ENCODE results near the gene R3HCC1L. TPM values are rescaled to one million over a fixed set of nuclear protein-coding genes. Genes with fewer than 3 reads are reported as not detected.

Gene R3HCC1L
- total and polyA plus RNA-seq, 2 of the 4 experiments (the other 2 are of a cell fraction): 8.3 to 14.7 TPM

- in situ Hi-C loops (cut with MboI; ENCODE audit: low sequenced_read_pairs) (no loop called here), intact Hi-C loops (cut with micrococcal nuclease) (no loop called here), dilution Hi-C loops (cut with HindIII; ENCODE audit: low sequenced_read_pairs, unreplicated experiment) (no loop called here)
- Histone ChIP-seq H3K14ac (replicated peaks; ENCODE audit: low read depth, low read length) (no peak overlapping the region), H4K91ac (ENCODE audit: insufficient read depth, low read depth, low read length) (no peak overlapping the region), H3K4me1 (ENCODE audit: control insufficient read depth, insufficient read depth, low read length) (no peaks in the 10 kb centered on the region), H3K18ac (ENCODE audit: low read depth, low read length) (no peak overlapping the region), H3K79me1 (ENCODE audit: low read depth in 1 of 2, low read length in 2 of 2) (no peaks in the 10 kb centered on the region), H2AK5ac (ENCODE audit: low read depth, low read length) (no peak overlapping the region), H3K4ac (ENCODE audit: low read depth, low read length) (no peak overlapping the region), H3K4me2 (ENCODE audit: low read depth, low read length) (no peak overlapping the region), H2AK9ac (replicated peaks; ENCODE audit: low read depth, low read length, poor library complexity) (no peak overlapping the region), H3K56ac (ENCODE audit: extremely low read depth, insufficient read depth, low read length) (no peak overlapping the region), H2AFZ (replicated peaks; ENCODE audit: low read length, poor library complexity) (no peak overlapping the region), H3K23ac (ENCODE audit: low read depth, low read length) (no peak overlapping the region), H2BK120ac (ENCODE audit: low read depth, low read length) (no peak overlapping the region), H3K4me3 (ENCODE audit: insufficient read depth, low read depth, low read length) (no peak overlapping the region), H3K9me3 (ENCODE audit: control insufficient read depth, insufficient read depth, low read length) (no peaks in the 10 kb centered on the region), H3K9ac (ENCODE audit: low read depth, low read length) (no peak overlapping the region), H4K20me1 (ENCODE audit: insufficient read depth, low read length) (no peaks in the 10 kb centered on the region), H2BK20ac (ENCODE audit: low read depth, low read length) (no peak overlapping the region), H2BK15ac (ENCODE audit: low read depth, low read length) (no peak overlapping the region), H2BK5ac (ENCODE audit: low read depth, low read length, poor library complexity, severe bottlenecking) (no peak overlapping the region), H4K8ac (ENCODE audit: low read depth in 2 of 2, low read length in 2 of 2) (no peak overlapping the region), H3K36me3 (ENCODE audit: control insufficient read depth, insufficient read depth, low read length) (no peaks in the 10 kb centered on the region), H3K27ac (ENCODE audit: insufficient read depth, low read length) (no peak overlapping the region), H3K27me3 (ENCODE audit: control insufficient read depth, insufficient read depth, low read length) (peaks cover 2% of the 10 kb centered on the region; the same call in 1 of the 2 replicates), H4K5ac (ENCODE audit: low read depth, low read length) (no peak overlapping the region), H3K9me1 (ENCODE audit: insufficient read depth, low read length) (no peaks in the 10 kb centered on the region)
- WGBS, 2 experiments (ENCODE audit: extremely low coverage in 2 of 2, insufficient read length in 1 of 2): no CpG with 5 or more reads among the region's 10 CpGs
- no peak for TF ChIP-seq NFE2L2 (IDR thresholded peaks at IDR 0.05; ENCODE audit: low read depth, low read length)
- TF ChIP-seq, protein P1, sequence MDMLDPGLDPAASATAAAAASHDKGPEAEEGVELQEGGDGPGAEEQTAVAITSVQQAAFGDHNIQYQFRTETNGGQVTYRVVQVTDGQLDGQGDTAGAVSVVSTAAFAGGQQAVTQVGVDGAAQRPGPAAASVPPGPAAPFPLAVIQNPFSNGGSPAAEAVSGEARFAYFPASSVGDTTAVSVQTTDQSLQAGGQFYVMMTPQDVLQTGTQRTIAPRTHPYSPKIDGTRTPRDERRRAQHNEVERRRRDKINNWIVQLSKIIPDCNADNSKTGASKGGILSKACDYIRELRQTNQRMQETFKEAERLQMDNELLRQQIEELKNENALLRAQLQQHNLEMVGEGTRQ (IDR thresholded peaks at IDR 0.05; ENCODE audit: low read depth, low read length): no peak
- TF ChIP-seq, protein P2, sequence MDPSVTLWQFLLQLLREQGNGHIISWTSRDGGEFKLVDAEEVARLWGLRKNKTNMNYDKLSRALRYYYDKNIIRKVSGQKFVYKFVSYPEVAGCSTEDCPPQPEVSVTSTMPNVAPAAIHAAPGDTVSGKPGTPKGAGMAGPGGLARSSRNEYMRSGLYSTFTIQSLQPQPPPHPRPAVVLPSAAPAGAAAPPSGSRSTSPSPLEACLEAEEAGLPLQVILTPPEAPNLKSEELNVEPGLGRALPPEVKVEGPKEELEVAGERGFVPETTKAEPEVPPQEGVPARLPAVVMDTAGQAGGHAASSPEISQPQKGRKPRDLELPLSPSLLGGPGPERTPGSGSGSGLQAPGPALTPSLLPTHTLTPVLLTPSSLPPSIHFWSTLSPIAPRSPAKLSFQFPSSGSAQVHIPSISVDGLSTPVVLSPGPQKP (IDR thresholded peaks at IDR 0.05; ENCODE audit: borderline replicate concordance, low read depth, low read length): no peak
- no peak for ATAC-seq (ENCODE audit: low read depth)
- DNase-seq: no peak
- CTCF ChIA-PET: no interaction called here
- POLR2A ChIA-PET (ENCODE audit: unreplicated experiment): no interaction called here
- BruUV-seq (replicated peaks): no TSS peak
Observed at GRCh38 chr10:98096731-98097130, 37.7 kb upstream of the R3HCC1L start.
